Right lobe of liver (tissue), 6 donors: ENCODE measurements around the gene GMPS. TPM values are rescaled to one million over a fixed set of nuclear protein-coding genes. Genes with fewer than 3 reads are reported as not detected.
A peak's percentile ranks its signal among the peaks of the same experiment; 100 is the strongest.

Source experiments
- ATAC-seq, 4 donors: fragments of 200-7000 bp; cut with Tn5 transposase; one replicate each; pipeline ENCODE4 v1.9.1; 2020; ENCODE audit warnings: mild to moderate bottlenecking in 4 of 4, moderate library complexity in 4 of 4
- DNase-seq, 3 donors: peaks; one replicate each; pipeline ENCODE4 v3.0.0-alpha.2; 2020
- H3K27ac ChIP-seq, 3 donors: fragments of 200-600 bp; one replicate each; pipeline ENCODE4 v1.8.0; 2022
- H3K27me3 ChIP-seq, 2 donors: fragments of 200-600 bp; one replicate each; pipeline ENCODE4 v1.8.0; 2022
- H3K36me3 ChIP-seq, 4 donors: fragments of 200-600 bp; sonication (generic) in 1 of 4; one replicate each; pipeline versions ENCODE4 v1.5.1 to v1.8.0; 2017 to 2022; ENCODE audit warnings: control low read depth in 1 of 4
- H3K4me1 ChIP-seq, 4 donors: fragments of 200-600 bp; sonication (generic) in 1 of 4; one replicate each; pipeline versions ENCODE4 v1.5.1 to v1.8.0; 2017 to 2022; ENCODE audit warnings: control low read depth in 1 of 4
- H3K4me3 ChIP-seq, 3 donors: fragments of 200-600 bp; one replicate each; pipeline ENCODE4 v1.8.0; 2022
- H3K9me3 ChIP-seq, 4 donors: fragments of 200-600 bp; sonication (generic) in 1 of 4; one replicate each; pipeline versions ENCODE4 v1.5.1 to v1.8.0; 2017 to 2022; ENCODE audit warnings: control low read depth in 1 of 4
- POLR2A ChIP-seq: fragments of 450-650 bp; IDR thresholded peaks from one replicate; pipeline ENCODE4 v1.6.1; 2017; ENCODE audit warnings: antibody characterized with exemption, mild to moderate bottlenecking
- WGBS: methylation state at CpG from one replicate; pipeline ENCODE4 v1.1.6; 2018; ENCODE audit warnings: low coverage, low lambda C conversion rate; ENCODE audit not compliant: insufficient coverage; ENCODE audit errors: missing lambda C conversion rate; 5-methylcytosine and 5-hydroxymethylcytosine counted together
- intact Hi-C, 2 donors: fragments of 100-400 bp; cut with DNase I; formaldehyde crosslinking; loops; one replicate each; pipeline versions ENCODE4 v1.11.2 to v1.14.1; 2022
- total RNA-seq, 6 experiments: library from RNA; depleted of rRNA in 2 of 6; stranded (reverse); fragments of >200 nt in 2 of 6; fragmentation: NEBNext Ultra II Directional in 3 of 6; extraction: Animal tissue kit (Norgen Biotek cat#: 25700) in 3 of 6; gene quantifications; one replicate each; pipeline versions ENCODE4 v1.1.0 to v1.2.4, GENCODE V29; 2016 to 2023
- TF ChIP-seq, protein P1 (sequence below), 4 donors: fragments of 200-600 bp in 3 of 4; fragments of 450-650 bp in 1 of 4; IDR thresholded peaks; one replicate each; pipeline versions ENCODE4 v1.5.1 to v1.8.0; 2016 to 2022; ENCODE audit warnings: antibody characterized with exemption in 4 of 4, mild to moderate bottlenecking in 2 of 4
- donor health status: DM: no; HTN: yes; CAD: no.
- donor health status: DM: no; HTN: no; CAD: no.
- donor health status: DM: no; HTN: no; CAD: no.
- donor health status: DM: no; HTN: yes; CAD: no.
- donor health status: DM: no; HTN: yes; CAD: no.

The GMPS gene
- total RNA-seq, 6 experiments from 2014 or later = 13.3 to 24.3 (median 20.4) TPM

DNA sequence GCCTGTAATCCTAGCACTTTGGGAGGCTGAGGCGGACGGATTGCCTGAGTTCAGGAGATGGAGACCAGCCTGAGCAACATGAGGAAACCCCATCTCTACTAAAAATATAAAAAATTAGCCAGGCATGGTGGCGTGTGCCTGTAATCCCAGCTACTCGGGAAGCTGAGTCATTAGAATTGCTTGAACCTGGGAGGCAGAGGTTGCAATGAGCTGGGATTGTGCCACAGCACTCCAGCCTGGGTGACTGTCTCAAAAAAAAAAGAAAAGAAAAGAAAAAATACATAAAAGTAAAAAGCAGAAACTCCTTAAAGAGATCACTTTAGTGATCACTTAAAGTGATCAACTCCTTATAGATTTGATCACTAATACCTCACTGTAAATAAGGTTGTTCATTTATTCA lies 78.0 kb downstream of the GMPS start:
- Histone ChIP-seq H3K36me3 (no peaks in the 10 kb centered on the region), H3K9me3 (no peaks in the 10 kb centered on the region), H3K4me1 (peaks cover 0 to 5% (median 0%) of the 10 kb centered on the region in 4 donors), H3K27ac (no peak overlapping the region), H3K4me3 (no peak overlapping the region), H3K27me3 (no peaks in the 10 kb centered on the region)
- no peak for DNase-seq
- WGBS = 64% methylated on average over 4 of the region's 4 CpGs
- TF ChIP-seq, protein P1, sequence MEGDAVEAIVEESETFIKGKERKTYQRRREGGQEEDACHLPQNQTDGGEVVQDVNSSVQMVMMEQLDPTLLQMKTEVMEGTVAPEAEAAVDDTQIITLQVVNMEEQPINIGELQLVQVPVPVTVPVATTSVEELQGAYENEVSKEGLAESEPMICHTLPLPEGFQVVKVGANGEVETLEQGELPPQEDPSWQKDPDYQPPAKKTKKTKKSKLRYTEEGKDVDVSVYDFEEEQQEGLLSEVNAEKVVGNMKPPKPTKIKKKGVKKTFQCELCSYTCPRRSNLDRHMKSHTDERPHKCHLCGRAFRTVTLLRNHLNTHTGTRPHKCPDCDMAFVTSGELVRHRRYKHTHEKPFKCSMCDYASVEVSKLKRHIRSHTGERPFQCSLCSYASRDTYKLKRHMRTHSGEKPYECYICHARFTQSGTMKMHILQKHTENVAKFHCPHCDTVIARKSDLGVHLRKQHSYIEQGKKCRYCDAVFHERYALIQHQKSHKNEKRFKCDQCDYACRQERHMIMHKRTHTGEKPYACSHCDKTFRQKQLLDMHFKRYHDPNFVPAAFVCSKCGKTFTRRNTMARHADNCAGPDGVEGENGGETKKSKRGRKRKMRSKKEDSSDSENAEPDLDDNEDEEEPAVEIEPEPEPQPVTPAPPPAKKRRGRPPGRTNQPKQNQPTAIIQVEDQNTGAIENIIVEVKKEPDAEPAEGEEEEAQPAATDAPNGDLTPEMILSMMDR (IDR thresholded peaks at IDR 0.05) = no peak
- no peak for TF ChIP-seq POLR2A
- intact Hi-C loops = no loop called here
- no peak for ATAC-seq

DNA sequence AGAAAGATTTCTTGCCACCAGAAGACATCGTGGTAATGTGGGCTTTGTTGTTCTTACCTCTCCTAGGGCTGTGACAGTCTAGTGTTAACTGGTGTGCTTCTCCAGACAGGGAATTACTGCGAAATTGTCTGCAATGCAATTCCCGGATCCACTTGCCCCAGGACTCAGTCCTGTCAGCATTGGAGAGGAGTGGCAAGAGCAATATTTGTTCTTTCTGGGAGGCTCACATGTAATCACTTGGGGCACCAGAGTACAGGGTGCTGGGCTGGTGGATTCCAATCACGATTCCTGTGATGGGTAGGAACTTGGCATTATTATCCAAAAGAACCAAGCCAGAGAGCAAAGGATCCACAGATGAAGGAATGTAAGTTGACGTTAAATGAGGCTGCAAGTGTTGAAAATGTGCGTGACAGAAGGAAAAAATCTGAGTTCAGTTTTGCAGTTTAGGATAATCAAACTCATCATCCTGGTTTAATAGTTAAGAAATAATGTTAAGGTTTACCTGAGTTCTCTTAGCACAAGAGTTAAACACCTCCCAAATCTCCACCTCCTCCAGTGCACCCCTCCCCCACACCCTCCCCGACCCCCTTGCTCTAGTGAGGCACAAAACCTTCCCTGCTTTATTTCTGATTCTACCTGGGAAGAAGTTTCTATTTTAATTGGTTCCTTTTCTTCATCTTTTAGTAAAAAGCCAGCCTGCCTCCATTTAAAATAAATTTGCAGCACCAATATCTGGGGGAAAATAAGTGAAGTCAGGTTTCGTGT lies 79.2 kb downstream of the GMPS start:
- WGBS = 73% methylated on average over 7 of the region's 8 CpGs
- peak in 2 of 4 donors; percentile 32 to 80 for ATAC-seq

GRCh38 chr3:155956508-155957411 lies 86.3 kb downstream of the GMPS start:
- TF ChIP-seq, protein P1 (IDR thresholded peaks at IDR 0.05) = no peak
- TF ChIP-seq POLR2A = no peak
- H3K4me3 ChIP-seq = no peak overlapping the region
- H3K9me3 ChIP-seq = no peaks in the 10 kb centered on the region
- H3K27ac ChIP-seq = no peak overlapping the region
- DNase-seq (no peak), ATAC-seq (peak in 1 of 4 donors; percentile 58)
- 78% methylated on average over 4 of the region's 4 CpGs for WGBS
- intact Hi-C loops = no loop called here
- H3K4me1 ChIP-seq = no peaks in the 10 kb centered on the region
- no peaks in the 10 kb centered on the region for H3K27me3 ChIP-seq
- H3K36me3 ChIP-seq = no peaks in the 10 kb centered on the region

More for the DNA sequence above, 79.2 kb downstream of the GMPS start:
- no peaks in the 10 kb centered on the region for H3K27me3 ChIP-seq
- peaks cover 0 to 5% (median 0%) of the 10 kb centered on the region in 4 donors for H3K4me1 ChIP-seq
- no peaks in the 10 kb centered on the region for H3K9me3 ChIP-seq
- H3K4me3 ChIP-seq = no peak overlapping the region
- TF ChIP-seq, protein P1 (IDR thresholded peaks at IDR 0.05) = no peak
- no peak for TF ChIP-seq POLR2A
- no peak for DNase-seq
- H3K36me3 ChIP-seq = no peaks in the 10 kb centered on the region
- intact Hi-C loops = no loop called here
- H3K27ac ChIP-seq = no peak overlapping the region

DNA sequence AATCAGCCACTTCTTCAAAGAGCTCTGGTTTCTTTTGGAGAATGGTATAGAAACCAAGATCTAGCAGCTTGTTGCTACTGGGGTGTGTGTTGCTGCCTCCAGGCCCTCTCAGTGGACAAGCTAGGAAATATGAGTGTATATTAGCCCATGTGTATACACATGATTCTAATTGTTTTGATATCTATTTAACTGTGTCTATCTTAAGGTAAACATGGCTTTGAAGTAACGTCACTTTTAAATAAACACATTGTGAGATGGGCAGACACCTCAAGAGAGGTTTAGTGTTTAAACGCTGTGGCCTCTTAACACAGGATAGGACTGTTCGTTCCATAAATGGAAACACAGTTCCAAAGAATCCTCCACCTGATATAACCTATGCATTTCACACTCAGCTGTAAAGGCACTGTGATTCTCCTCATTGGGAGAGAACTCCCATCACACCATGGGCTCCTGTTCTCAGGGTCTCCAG lies 87.0 kb downstream of the GMPS start:
- no peaks in the 10 kb centered on the region for H3K4me1 ChIP-seq
- WGBS = 80% methylated on average over 3 of the region's 3 CpGs
- H3K36me3 ChIP-seq = no peaks in the 10 kb centered on the region
- H3K27ac ChIP-seq = no peak overlapping the region
- H3K27me3 ChIP-seq = no peaks in the 10 kb centered on the region
- H3K9me3 ChIP-seq = no peaks in the 10 kb centered on the region
- intact Hi-C loops = no loop called here
- ATAC-seq (no peak), DNase-seq (no peak)
- no peak overlapping the region for H3K4me3 ChIP-seq
- TF ChIP-seq, protein P1 (IDR thresholded peaks at IDR 0.05) = no peak
- no peak for TF ChIP-seq POLR2A
